Kidney (tissue), 14 donors: Measurements from ENCODE around the gene PGAM5. TPM values are rescaled to one million over a fixed set of nuclear protein-coding genes. Genes with fewer than 3 reads are reported as not detected.

Experiments used
- DNase-seq, 5 donors: peaks; one replicate each; pipeline ENCODE4 v3.0.0-alpha.2; 2013 to 2020
- FAIRE-seq: peaks from 2 replicates; lab custom pipeline; 2012; peaks lifted over from hg19 to GRCh38; lab: Jason Lieb, UNC
- H3K27ac ChIP-seq, 2 donors: one replicate each; pipeline ENCODE4 v1.7.0; 2013; ENCODE audit warnings: low read depth in 2 of 2, low read length in 2 of 2, inconsistent platforms in 1 of 2
- H3K27me3 ChIP-seq: one replicate; pipeline ENCODE4 v1.7.1; 2013; ENCODE audit warnings: low read length, inconsistent platforms; ENCODE audit not compliant: control insufficient read depth, insufficient read depth
- H3K36me3 ChIP-seq, 3 donors: one replicate each; pipeline versions ENCODE4 v1.7.0 to v1.7.1; 2013; ENCODE audit warnings: low read length in 3 of 3, control low read depth in 1 of 3, inconsistent platforms in 1 of 3; ENCODE audit not compliant: insufficient read depth in 3 of 3, control insufficient read depth in 2 of 3
- H3K4me1 ChIP-seq, 3 donors: one replicate each; pipeline versions ENCODE4 v1.7.0 to v1.7.1; 2013; ENCODE audit warnings: low read length in 3 of 3, inconsistent platforms in 1 of 3, low read depth in 1 of 3; ENCODE audit not compliant: control insufficient read depth in 2 of 3, insufficient read depth in 2 of 3
- H3K4me3 ChIP-seq, 3 donors: one replicate each; pipeline versions ENCODE4 v1.7.0 to v1.8.1; 2013; ENCODE audit warnings: low read length in 3 of 3, control low read depth in 1 of 3, inconsistent platforms in 1 of 3
- H3K9ac ChIP-seq, 3 donors: one replicate each; pipeline versions ENCODE4 v1.7.0 to v1.7.1; 2013; ENCODE audit warnings: low read length in 3 of 3, control low read depth in 1 of 3, inconsistent platforms in 1 of 3
- H3K9me3 ChIP-seq, 3 donors: one replicate each; pipeline versions ENCODE4 v1.7.0 to v1.7.1; 2013; ENCODE audit warnings: low read length in 3 of 3, control low read depth in 1 of 3, inconsistent platforms in 1 of 3; ENCODE audit not compliant: control insufficient read depth in 2 of 3, insufficient read depth in 1 of 3
- intact Hi-C: fragments of 100-400 bp; cut with DNase I; formaldehyde crosslinking; loops from one replicate; pipeline ENCODE4 v1.11.1; 2022
- polyA plus RNA-seq: library from polyadenylated mRNA; stranded (reverse); fragments of 350-450 nt; fragmentation: Illumina TruSeq; extraction: RNeasy Lipid Tissue Mini Kit (QIAGEN cat#74804); gene quantifications from one replicate; pipeline ENCODE4 v1.2.3, GENCODE V29; 2014; ENCODE audit warnings: low read depth, low replicate concordance; ENCODE audit not compliant: insufficient read depth
- total RNA-seq: library from RNA; stranded (reverse); fragmentation: NEBNext Ultra II Directional; extraction: Animal tissue kit (Norgen Biotek cat#: 25700); gene quantifications from one replicate; pipeline ENCODE4 v1.2.1, GENCODE V29; 2021
- TF ChIP-seq, protein P1 (sequence below): IDR thresholded peaks from 3 replicates; pipeline ENCODE4 v1.5.1; 2012; ENCODE audit warnings: mild to moderate bottlenecking, moderate library complexity, borderline replicate concordance; ENCODE audit not compliant: insufficient read depth; ENCODE audit errors: extremely low read depth
- donor health status: control.
- donor health status: control.
- donor health status: control.
- donor health status: control.
- donor health status: control.
- donor health status: DM: yes; HTN: yes; CAD: no.
- donor health status: Normal renal cell carcinoma (clear cell type).

Gene PGAM5
- total and polyA plus RNA-seq, 2 donors from 2014 or later: 19.4 to 33.5 TPM

DNA sequence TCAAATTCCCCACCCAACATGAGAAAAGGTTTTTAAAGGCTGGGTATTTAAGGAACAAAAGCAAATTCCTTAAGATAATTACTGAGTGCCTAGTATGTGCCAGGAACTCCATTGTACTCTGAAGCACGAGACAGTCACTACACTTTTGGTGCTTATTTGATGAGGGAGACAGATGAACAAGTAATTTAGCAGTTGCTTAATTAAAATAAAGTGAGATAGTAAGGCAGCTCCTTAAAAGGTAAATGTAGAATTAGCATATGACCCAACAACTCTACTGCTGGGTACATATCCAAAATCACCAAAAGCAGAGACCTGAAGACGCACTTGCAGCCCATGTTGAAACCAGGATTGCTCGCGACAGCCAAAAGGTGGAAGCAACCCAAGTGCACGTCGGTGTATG is 44.8 kb upstream of the PGAM5 start:
- no peaks in the 10 kb centered on the region for H3K9me3 ChIP-seq
- DNase-seq (no peak), FAIRE-seq (no peak)
- intact Hi-C loops: no loop called here
- TF ChIP-seq, protein P1, sequence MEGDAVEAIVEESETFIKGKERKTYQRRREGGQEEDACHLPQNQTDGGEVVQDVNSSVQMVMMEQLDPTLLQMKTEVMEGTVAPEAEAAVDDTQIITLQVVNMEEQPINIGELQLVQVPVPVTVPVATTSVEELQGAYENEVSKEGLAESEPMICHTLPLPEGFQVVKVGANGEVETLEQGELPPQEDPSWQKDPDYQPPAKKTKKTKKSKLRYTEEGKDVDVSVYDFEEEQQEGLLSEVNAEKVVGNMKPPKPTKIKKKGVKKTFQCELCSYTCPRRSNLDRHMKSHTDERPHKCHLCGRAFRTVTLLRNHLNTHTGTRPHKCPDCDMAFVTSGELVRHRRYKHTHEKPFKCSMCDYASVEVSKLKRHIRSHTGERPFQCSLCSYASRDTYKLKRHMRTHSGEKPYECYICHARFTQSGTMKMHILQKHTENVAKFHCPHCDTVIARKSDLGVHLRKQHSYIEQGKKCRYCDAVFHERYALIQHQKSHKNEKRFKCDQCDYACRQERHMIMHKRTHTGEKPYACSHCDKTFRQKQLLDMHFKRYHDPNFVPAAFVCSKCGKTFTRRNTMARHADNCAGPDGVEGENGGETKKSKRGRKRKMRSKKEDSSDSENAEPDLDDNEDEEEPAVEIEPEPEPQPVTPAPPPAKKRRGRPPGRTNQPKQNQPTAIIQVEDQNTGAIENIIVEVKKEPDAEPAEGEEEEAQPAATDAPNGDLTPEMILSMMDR: no peak
- no peaks in the 10 kb centered on the region for H3K27me3 ChIP-seq
- H3K4me1 ChIP-seq: no peaks in the 10 kb centered on the region
- H3K9ac ChIP-seq: no peak overlapping the region
- H3K36me3 ChIP-seq: peaks cover 5 to 27% (median 8%) of the 10 kb centered on the region in 3 donors
- no peak overlapping the region for H3K4me3 ChIP-seq
- no peak overlapping the region for H3K27ac ChIP-seq

DNA sequence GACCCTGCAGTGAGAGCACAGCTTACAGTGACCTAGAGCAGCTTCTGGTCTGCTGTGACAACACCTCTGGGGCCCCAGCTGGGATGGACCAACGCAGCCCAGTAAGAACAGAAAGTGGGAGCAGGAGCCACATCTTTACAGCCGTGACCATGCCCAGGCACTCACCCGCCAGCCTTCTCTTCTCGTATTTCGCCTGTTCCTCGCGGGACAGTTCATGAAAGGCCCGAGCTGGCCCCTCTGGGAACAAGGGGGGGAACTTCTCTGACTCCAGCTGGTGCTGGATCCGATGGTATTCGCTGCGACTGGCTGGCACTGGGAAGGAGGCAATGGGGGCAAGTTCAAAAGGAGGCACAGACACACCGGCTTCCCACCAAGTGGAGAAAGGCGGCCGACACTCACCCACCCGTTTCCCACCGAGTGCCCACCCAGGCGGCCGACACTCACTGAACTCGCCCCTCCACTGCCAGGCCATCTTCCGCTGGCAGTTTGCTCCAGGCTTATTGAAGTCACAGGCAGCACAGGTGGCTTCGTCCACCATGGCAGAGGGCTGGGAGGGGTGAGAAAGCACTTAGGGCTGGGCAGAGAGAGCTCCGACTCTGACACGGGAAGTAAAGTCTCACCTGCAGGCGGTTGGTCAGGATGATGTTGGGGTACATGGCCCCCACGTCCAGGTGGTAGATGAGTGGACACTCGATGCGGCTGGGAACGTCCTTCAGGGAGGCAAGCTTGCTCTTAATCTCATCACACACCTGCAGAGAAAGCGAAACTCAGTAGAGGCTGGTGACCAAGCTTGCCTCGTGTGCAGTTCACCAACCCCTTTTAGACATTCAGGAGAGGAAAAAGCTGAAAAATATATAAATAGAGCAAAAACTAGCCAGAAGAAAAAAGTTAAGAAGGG is 42.2 kb upstream of the PGAM5 start:
- no peak for FAIRE-seq
- Histone ChIP-seq H3K9me3 (no peaks in the 10 kb centered on the region), H3K27ac (no peak overlapping the region), H3K9ac (no peak overlapping the region), H3K36me3 (peaks cover 8 to 23% (median 9%) of the 10 kb centered on the region in 3 donors), H3K4me1 (no peaks in the 10 kb centered on the region), H3K4me3 (no peak overlapping the region), H3K27me3 (no peaks in the 10 kb centered on the region)
- DNase-seq: no peak
- intact Hi-C loops: no loop called here
- TF ChIP-seq, protein P1: no peak

DNA sequence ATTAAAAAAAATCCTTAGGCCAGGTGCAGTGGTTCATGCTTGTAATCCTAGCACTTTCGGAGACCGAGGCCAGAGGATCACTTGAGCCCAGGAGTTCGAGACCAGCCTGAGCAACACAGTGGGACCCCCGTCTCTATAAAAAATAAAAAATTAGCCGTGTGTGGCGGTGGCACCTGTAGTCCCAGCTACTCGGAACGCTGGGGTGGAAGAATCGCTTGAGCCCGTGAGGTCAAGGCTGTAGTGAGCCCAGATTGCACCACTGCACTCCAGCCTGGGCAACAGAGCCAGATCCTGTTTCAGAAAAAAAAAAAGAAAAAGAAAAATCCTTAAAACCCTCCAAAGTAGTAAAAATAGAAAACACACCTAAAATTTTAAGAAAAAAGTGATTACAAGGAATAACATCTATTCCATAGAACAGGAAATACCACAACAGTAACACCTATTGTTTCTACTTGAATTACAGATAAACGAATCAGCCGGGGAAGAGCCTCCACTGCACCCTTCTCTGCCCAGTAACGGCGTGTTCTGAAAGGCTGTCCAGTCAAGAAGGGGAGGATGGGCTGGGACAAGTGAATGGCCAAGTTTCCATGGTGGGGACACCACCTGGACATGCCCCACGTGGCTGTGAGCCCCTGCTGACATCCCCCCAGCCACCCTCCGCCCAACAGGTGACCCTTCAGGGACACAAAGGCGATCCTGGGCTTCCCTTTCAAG is 41.3 kb upstream of the PGAM5 start:
- Histone ChIP-seq H3K36me3 (peaks cover 8 to 23% (median 9%) of the 10 kb centered on the region in 3 donors), H3K4me3 (no peak overlapping the region), H3K27ac (no peak overlapping the region), H3K9ac (no peak overlapping the region), H3K4me1 (no peaks in the 10 kb centered on the region), H3K9me3 (no peaks in the 10 kb centered on the region), H3K27me3 (no peaks in the 10 kb centered on the region)
- FAIRE-seq (no peak), DNase-seq (no peak)
- intact Hi-C loops: no loop called here
- TF ChIP-seq, protein P1: no peak
